GM12878 (cell line): ENCODE measurements around the gene ATXN2. TPM values are rescaled to one million over a fixed set of nuclear protein-coding genes. Genes with fewer than 3 reads are reported as not detected.
"Not testable (repeated sequence)": the region's sequence is repeated elsewhere in the genome, so short reads cannot be mapped to it uniquely, and the experiment has no call there.

Experiments used
- ATAC-seq: fragments of 200-7000 bp; cut with Tn5 transposase; 3 replicates; pipeline ENCODE4 v1.9.1; 2020; ENCODE audit warnings: mild to moderate bottlenecking, moderate library complexity
- BruUV-seq: library from RNA; stranded (reverse); fragments of 400-500 nt; replicated peaks from 2 replicates; lab custom pipeline; 2021; lab: Mats Ljungman, UMichigan
- CTCF ChIA-PET: fragments of 300-600 bp; sonication (Branson Sonifier 250); formaldehyde crosslinking; extraction: SDS; loops from one replicate; lab custom pipeline; 2021; ENCODE audit warnings: inconsistent platforms; lab: Yijun Ruan, JAX
- POLR2A ChIA-PET: fragments of 350-600 bp; formaldehyde crosslinking; extraction: SDS; loops from one replicate; lab custom pipeline; 2021; ENCODE audit warnings: inconsistent platforms; lab: Charles Lee
- RAD21 ChIA-PET: fragments of 300-600 bp; sonication (Branson Sonifier 250); formaldehyde crosslinking; loops from one replicate; lab custom pipeline; 2023; ENCODE audit warnings: antibody characterized with exemption; ENCODE audit not compliant: unreplicated experiment; lab: Charles Lee
- SMC1A ChIA-PET: fragments of 300-600 bp; sonication (Branson Sonifier 250); formaldehyde crosslinking; loops from one replicate; lab custom pipeline; 2023; ENCODE audit not compliant: unreplicated experiment, uncharacterized antibody; lab: Charles Lee
- DNase-seq: peaks from one replicate; pipeline ENCODE4 v3.0.0-alpha.2; 2011; ENCODE audit warnings: low read depth, low spot score
- FAIRE-seq: peaks from 3 replicates; lab custom pipeline; 2011; peaks lifted over from hg19 to GRCh38; lab: Jason Lieb, UNC
- H2AFZ ChIP-seq: 2 replicates; pipeline ENCODE4 v1.6.0; 2011; ENCODE audit warnings: low read depth, low read length, control low read depth; ENCODE audit not compliant: control insufficient read depth
- H3K27ac ChIP-seq: 2 replicates; pipeline ENCODE4 v1.5.1; 2011; ENCODE audit warnings: control low read depth; ENCODE audit not compliant: control insufficient read depth, insufficient read depth
- H3K27me3 ChIP-seq, 2 experiments: replicated peaks in 1 of 2; 2 replicates each; pipeline versions ENCODE4 v1.6.0 to v1.6.1; 2011; ENCODE audit warnings: low read length in 1 of 2; ENCODE audit not compliant: control insufficient read depth in 2 of 2, insufficient read depth in 2 of 2
- H3K36me3 ChIP-seq, 2 experiments: 2 replicates each; pipeline ENCODE4 v1.5.1; 2011; ENCODE audit warnings: low read length in 1 of 2; ENCODE audit not compliant: control insufficient read depth in 2 of 2, insufficient read depth in 2 of 2
- H3K4me1 ChIP-seq: 2 replicates; pipeline ENCODE4 v1.6.1; 2011; ENCODE audit warnings: mild to moderate bottlenecking, low read length, moderate library complexity, mixed read lengths; ENCODE audit not compliant: control insufficient read depth, insufficient read depth
- H3K4me2 ChIP-seq: 2 replicates; pipeline ENCODE4 v1.6.0; 2011; ENCODE audit warnings: control low read depth; ENCODE audit not compliant: control insufficient read depth, insufficient read depth
- H3K4me3 ChIP-seq: fragments of 200-600 bp; sonication (generic); 2 replicates; pipeline ENCODE4 v1.5.1; 2016
- H3K79me2 ChIP-seq: 2 replicates; pipeline ENCODE4 v1.6.0; 2011; ENCODE audit warnings: low read length; ENCODE audit not compliant: control insufficient read depth, insufficient read depth
- H3K9ac ChIP-seq: 2 replicates; pipeline ENCODE4 v1.8.0; 2011; ENCODE audit warnings: low read length, control low read depth, mixed read lengths; ENCODE audit not compliant: control insufficient read depth, insufficient read depth
- H3K9me3 ChIP-seq: replicated peaks from 3 replicates; pipeline ENCODE4 v1.5.1; 2011; ENCODE audit warnings: mild to moderate bottlenecking, low read length; ENCODE audit not compliant: control insufficient read depth, insufficient read depth
- H4K20me1 ChIP-seq: 2 replicates; pipeline ENCODE4 v1.6.0; 2011; ENCODE audit not compliant: control insufficient read depth, insufficient read depth
- MLLT1 ChIP-seq: fragments of 450-650 bp; IDR thresholded peaks from 2 replicates; pipeline ENCODE4 v1.6.1; 2016; ENCODE audit warnings: mild to moderate bottlenecking
- WGBS: methylation state at CpG from one replicate; pipeline ENCODE4 v1.1.6; 2016; ENCODE audit warnings: low lambda C conversion rate; ENCODE audit not compliant: insufficient replicate concordance, insufficient coverage; ENCODE audit errors: missing lambda C conversion rate; 5-methylcytosine and 5-hydroxymethylcytosine counted together
- in situ Hi-C: fragments of 300-500 bp; cut with MboI; formaldehyde crosslinking; loops from 9 replicates; pipeline ENCODE4 v1.14.3; 2018; ENCODE audit warnings: mixed read lengths
- intact Hi-C: fragments of 100-400 bp; cut with micrococcal nuclease; formaldehyde crosslinking; loops from one replicate; pipeline ENCODE4 v1.14.2; 2022; ENCODE audit not compliant: unreplicated experiment
- polyA plus RNA-seq, 11 experiments: library from polyadenylated mRNA; depleted of rRNA in 4 of 11; unstranded in 6 of 11; stranded (reverse) in 5 of 11; fragments of >200 nt; fragmentation: Nextera tagmentation in 4 of 11; fragmentation: Illumina TruSeq in 1 of 11; extraction: Ambion mirVana in 4 of 11; extraction: Trizol in 1 of 11; gene quantifications; 1 replicate in 1 of 11; 2 replicates in 10 of 11; pipeline versions ENCODE4 v1.2.1 to v1.2.3, GENCODE V29; 2011 to 2016; ENCODE audit warnings: inconsistent platforms in 2 of 11, missing spikeins in 2 of 11, low read depth in 1 of 11
- total RNA-seq, 4 experiments: library from RNA; depleted of rRNA in 3 of 4; stranded (reverse); fragments of >200 nt in 3 of 4; fragmentation: Illumina TruSeq in 1 of 4; extraction: Trizol in 1 of 4; gene quantifications; 2 replicates each; pipeline versions ENCODE4 v1.2.1 to v1.2.3, GENCODE V29; 2013 to 2021

ATXN2 gene
- total and polyA plus RNA-seq, 10 of the 15 experiments (the other 5 are each of a cell fraction or from before 2014, with no cell fraction given) = 8.8 to 31.5 (median 19.0) TPM

GRCh38 chr12:111595341-111595835, 3.7 kb downstream of the ATXN2 start:
- H2AFZ ChIP-seq, H3K4me1 ChIP-seq, H4K20me1 ChIP-seq, intact Hi-C loops, BruUV-seq, RAD21 ChIA-PET, in situ Hi-C loops, POLR2A ChIA-PET, H3K4me2 ChIP-seq, H3K4me3 ChIP-seq, H3K27me3 ChIP-seq, ATAC-seq, H3K9ac ChIP-seq, FAIRE-seq, H3K9me3 ChIP-seq, H3K36me3 ChIP-seq, DNase-seq: not testable (repeated sequence)
- SMC1A ChIA-PET = interaction anchor here (0.7 to 1.6 kb wide), 3 partner anchors 12 to 191 kb away, joined by 3 to 4 read pairs (median 4); no protein-coding TSS in a partner anchor
- peaks cover 75% of the 10 kb centered on the region for H3K79me2 ChIP-seq
- WGBS = 89% methylated on average over 15 of the region's 15 CpGs
- CTCF ChIA-PET = interaction anchor here (0.7 to 1.0 kb wide), 2 partner anchors 199 to 819 kb away, joined by 3 read pairs; no protein-coding TSS in a partner anchor
- TF ChIP-seq MLLT1 = 0 out of 2 replicates have a peak, but pooled peaks have one; percentile 74
- TF ChIP-seq, all 136 proteins: peak for 1; not testable (repeated sequence) for 135
- not testable (repeated sequence) for H3K27ac ChIP-seq

DNA sequence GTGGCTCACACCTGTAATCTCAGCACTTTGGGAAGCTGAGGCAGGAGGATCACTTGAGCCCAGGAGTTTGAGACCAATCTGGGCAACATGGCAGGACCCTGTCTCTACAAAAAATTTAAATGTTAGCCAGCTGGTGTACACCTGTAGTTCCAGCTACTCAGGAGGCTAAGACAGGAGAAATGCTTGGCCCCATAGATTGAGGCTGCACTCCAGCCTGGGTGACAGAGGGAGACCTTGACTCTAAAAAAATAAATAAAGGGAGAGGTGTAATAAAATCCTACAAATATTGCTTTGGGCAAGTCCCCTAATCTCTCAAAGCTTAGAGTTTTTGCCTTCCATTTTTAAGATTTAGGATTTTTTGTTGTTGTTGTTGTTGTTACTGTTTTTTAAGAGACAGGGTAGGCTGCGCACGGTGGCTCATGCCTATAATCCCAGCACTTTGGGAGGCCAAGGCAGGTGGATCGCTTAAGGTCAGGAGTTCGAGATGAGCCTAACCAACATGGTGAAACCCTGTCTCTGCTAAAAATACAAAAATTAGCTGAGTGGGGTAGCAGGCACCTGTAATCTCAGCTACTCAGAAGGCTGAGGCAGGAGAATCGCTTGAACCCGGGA, 7.6 kb downstream of the ATXN2 start:
- peaks cover 67% of the 10 kb centered on the region for H3K79me2 ChIP-seq
- H3K4me3 ChIP-seq, H3K27ac ChIP-seq, H3K9ac ChIP-seq, H3K36me3 ChIP-seq, H3K4me2 ChIP-seq, POLR2A ChIA-PET, intact Hi-C loops, H2AFZ ChIP-seq, FAIRE-seq, H4K20me1 ChIP-seq, ATAC-seq, H3K4me1 ChIP-seq, RAD21 ChIA-PET, DNase-seq, BruUV-seq, H3K27me3 ChIP-seq, CTCF ChIA-PET, H3K9me3 ChIP-seq, in situ Hi-C loops: not testable (repeated sequence)
- 98% methylated on average over 6 of the region's 6 CpGs for WGBS
- SMC1A ChIA-PET = interaction anchor here (1.0 to 1.3 kb wide), 2 partner anchors 11 to 23 kb away, joined by 3 to 4 read pairs; no protein-coding TSS in a partner anchor
